HK-2 (cell line): ENCODE results near the gene TEKTIP1.

Experiments
- DNase-seq: peaks from one replicate; pipeline ENCODE4 v3.0.0-alpha.2; 2018; ENCODE audit not compliant: unreplicated experiment

Gene TEKTIP1

DNA sequence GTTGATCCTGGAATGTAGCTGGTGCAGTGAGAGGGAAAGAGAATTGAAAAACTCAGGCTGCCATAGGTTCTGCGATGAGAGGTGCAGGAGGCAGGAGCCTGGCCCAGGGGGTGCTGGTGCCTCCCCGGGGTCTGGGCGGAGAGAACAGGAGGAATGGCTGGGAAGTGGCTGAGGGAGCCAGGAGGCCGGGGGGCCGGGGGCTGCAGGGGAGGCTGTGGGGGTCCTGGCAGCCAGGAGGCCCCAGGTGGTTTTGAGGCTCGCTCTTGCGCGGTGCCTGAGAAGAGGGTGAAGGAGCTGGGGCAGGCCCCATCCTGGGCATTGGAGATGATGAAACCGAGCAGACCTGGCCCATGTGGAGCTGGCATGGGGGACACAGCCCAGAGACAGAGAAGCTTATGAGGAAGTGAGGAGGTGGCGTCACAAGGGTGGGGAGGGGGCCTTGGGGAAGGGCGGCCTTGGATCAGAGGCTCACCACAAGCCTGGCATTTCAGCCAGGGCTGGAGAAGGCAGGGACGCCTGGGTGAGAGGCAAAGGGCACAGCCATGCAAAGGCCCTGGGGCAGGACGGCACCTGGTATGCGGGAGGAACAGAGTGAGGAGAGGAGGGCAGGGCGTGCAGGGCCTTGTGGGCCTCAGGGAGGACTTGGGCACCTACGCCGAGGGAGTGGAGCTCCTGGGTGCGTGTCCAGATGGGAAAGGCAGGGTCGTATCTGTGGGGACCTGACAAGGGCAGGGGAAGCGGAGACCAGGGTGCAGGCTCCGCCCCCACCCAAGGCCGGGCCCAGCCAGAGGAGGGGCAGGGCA lies 1.3 kb upstream of the TEKTIP1 start:
- DNase-seq, result peak; percentile 33

DNA sequence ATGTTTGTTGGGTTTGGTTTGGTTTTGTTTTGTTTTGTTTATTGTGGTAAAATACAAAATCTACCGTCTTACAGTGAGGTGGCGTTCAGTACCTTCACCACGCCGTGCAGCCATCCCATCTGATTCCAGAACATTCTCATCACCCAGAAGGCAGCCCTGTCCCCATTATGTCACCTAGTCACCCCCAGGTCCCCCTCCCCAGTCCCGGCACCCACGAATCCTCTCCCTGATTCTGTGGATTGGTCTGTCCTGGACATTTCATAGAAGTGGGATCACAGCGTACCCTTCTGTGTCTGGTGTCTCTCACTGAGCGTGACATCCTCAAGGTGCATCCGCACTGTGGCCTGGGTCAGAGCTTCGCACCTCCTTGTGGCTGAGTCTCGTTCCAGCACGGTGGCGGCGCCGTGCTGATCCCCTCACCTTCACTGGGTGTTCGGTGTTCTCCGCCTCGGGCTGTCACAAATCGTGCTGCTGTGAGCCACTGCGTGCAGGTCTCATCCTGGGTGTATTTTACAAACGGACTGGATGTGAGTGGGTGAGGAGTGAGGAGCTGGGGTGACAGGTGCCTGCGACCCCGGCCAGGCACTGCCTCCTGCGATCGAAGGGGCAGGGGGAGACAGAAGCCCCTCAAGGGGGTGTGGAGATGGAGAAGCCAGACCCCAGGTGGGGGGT lies 580 bp upstream of the TEKTIP1 start:
- DNase-seq, result no peak

DNA sequence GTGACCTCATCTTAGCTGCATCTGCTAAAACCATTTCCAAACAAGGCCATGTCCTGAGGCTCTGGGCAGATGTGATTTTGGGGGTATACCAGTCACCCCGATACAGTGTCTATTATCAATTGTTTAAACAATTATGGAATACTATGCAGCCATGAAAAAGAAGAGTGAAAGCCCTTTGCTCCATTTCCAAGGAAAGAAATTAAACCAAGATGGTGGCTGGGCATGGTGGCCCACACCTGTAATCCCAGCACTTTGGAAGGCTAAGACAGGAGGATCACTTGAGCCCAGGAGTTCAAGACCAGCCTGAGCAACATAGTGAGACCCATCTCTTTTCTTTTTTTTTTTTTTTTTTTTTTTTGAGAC lies 763 bp downstream of the TEKTIP1 start:
- DNase-seq, result no peak

DNA sequence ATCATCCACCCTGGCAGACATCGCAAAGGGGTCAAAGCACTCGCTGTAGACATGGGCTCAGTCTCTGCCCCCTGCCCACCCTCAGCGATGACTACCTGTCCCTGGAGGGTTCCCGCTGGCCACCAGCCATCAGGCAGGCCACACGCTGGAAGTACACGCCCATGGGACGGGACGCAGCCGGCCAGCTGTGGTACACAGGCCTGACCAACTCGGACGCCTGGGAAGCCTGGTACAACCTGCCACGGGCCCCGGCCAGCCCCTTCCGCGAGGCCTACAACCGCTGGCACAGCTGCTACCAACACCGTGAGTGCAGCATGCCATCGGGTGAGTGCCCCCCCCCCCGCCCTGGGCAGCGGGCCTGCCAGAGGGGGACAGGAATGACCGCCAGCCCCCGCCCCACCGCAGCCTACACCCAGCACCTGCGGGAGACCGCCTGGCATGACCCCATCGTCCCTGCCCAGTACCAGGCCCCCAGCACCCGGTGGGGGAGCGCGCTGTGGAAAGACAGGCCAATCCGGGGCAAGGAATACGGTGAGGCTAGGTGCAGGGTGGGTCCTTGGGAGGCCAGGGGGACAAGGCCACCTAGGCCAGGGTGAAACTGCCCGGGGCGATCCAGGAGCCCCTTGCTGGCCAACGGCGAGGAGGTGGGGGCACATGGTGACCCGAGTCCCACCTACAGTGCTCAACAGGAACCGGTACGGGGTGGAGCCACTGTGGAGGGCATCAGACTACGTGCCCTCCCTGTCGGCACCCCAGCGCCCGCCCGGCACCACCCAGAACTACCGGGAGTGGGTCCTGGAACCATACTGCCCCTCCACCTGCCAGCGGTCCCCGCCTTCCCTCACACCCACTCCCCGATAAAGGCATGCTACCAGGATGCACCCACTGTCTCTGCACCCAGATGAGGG lies 4.4 kb downstream of the TEKTIP1 start:
- no peak for DNase-seq

DNA sequence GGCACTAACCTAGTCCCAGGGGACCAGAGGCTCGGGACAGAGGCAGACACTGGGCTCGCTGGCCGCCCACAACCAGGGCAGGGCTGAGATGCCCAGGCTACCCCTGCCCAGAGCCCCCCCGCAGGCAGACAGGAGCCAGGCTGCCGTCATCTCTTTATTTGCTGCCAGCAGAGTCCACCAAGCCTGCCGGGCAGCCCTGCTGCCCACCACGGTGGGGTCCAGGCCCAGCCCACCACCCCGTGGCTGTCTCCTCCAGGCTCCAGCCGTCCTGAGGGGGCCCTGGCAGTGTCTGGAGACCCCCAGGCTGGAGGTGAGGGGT lies 5.0 kb downstream of the TEKTIP1 start:
- DNase-seq, result no peak

DNA sequence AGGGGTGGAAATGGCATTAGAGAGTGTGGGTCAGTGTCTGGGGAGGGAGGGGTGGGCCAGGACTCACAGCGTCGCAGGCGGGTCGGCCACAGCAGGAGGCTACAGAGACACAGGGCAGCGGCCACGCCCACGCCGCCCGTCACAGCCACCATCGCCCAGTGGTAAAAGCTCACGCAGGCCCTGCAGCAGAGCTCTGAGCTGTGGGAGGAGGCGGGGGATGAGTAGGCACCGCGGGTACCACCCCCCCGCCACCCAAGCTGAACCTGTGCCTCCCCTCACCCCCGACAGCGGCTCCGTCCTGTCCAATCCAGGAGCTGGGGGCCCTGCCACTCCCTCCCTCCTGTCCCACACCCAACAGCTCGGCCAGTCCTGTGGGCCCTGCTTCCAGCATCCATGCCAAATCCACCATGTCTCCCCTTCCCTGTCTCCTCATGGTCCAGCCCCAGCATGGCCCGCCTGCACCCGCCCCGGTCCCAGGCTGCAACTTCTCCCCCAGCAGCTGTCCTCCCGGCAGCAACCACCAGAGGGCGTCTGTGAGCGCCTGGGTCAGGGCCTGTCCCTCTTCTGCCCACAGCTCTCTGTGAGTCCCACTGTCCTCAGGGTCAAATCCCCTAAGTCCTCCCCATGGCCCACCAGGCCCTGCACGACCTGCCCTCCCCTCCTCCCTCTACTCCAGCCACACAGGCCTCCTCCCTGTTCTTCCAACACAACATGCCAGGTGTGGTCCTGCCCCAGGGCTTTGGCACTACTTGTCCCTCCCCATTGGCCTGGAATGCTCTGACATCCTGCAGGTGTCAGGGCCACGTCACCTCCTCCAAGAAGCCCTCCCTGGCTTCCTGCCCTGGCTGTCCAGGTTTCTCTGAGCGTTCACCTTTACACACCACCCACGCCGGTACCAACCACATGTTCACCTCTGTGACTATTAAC lies 6.0 kb downstream of the TEKTIP1 start:
- DNase-seq, result peak; percentile 84

DNA sequence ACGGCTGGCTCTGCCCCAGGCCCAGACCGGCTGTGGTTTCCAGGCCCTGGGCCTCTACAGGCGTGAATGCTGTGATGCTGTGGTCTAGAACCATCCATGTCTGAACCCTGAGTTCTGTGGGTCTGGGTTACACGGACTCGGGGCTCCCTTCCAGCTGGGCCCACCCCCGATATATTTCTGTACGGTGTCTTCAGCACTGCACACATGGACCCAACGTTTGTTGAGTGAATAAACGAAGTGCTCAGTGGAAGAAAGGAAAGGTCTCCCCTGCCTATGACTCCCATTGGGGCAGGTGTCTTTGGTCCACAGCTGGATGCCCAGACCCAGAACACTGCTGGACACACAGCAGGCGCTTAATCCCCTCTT lies 6.7 kb downstream of the TEKTIP1 start:
- no peak for DNase-seq

DNA sequence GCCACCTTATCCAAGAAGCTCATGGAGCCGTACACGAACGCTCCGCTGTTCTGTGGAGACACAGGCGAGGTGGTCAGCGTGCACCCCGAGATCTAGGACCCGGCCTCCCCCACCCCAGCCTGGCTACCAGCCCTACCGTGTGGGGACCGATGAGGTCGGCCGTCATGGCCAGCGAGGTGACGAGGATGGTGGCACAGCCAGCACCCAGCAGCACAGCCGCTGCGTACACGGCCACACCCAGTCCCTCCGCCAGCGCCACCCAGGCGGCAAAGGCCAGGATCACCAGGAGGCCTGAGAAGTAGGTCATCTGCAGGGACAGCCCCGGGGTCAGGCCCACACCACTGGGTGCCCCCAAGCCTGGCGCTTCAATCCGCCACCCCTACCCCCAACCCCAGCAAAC lies 7.1 kb downstream of the TEKTIP1 start:
- no peak for DNase-seq

DNA sequence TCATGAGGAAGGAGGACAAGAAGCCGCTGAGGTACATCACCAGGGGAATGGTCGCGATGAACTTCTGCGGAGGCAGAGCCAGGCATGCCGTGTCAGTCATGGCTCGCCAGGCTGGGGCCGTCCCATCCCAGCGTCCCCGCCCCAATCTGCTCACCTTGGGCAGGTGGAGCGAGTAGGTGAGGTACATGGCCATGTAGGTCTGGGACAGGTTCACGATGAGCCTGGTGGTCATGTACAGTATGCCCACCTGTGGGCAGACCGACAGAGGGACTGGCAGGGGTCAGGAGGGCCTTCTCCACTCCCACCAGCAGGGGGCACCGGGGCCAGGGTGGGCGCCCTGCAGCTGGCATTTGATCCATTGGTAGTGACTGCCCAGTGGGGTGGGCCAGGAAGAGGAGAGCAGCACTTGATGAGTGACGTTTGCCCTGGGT lies 8.3 kb downstream of the TEKTIP1 start:
- DNase-seq, result peak; percentile 40

DNA sequence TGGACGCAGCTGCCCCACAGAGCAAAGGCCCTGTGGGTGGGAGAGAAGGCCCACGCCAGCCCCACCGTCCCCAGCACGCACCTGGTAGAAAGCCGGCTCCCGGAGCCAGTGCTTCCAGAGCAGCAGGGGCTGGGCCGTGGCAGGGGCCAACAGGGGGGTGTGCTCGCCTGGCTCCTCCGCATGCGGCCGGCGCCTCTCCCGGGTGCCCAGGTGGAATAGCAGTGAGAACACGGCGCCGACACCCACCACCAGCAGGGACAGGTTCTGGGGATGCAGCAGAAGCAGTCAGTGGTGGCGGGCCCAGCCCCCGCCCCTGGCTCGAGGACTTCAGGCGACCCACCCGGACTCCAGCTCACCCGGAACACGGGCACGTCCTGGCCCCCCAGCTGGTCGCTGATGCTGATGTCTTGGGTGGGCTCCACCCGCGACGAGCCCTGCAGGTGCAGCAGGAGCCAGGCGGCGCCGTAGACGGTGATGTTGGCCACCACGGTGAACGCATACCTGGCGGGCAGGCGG lies 8.9 kb downstream of the TEKTIP1 start:
- no peak for DNase-seq

DNA sequence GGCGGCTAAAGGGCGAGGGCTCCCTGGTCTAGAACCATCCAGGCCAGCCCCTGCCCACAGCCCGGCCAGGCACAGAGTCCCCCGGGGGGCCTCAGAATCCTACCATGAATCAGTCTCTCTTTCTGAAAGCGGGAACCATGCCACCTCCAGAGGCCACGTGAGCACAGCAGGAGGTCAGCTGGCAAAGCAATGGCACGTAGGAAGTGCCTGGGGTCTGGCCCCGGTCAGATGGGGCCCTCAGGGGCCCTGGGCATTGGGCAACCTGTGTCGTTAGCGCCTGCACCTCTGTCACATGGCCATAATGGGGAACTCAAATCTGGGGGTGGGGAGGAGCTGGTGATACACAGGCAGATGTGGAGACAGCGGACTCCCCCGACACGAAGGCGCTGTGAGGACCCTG lies 9.6 kb downstream of the TEKTIP1 start:
- DNase-seq, result no peak

DNA sequence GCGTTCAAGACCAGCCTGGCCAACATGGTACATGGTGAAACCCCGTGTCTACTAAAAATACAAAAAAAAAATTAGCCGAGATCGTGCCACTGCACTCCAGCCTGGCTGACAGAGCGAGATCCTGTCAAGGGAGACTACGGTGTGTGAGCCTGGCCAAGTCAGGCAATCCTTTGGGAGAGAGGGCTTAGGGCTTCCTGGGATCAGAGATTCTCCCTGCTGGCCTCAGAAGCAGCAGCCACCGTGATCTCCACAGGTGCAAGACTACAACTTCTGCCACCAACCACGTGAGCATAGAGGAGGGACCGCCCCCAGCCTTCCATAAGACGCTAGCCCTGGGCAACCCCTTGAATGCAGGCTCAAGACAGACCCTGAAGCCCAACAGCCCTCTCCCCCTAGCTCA lies 10.8 kb downstream of the TEKTIP1 start:
- no peak for DNase-seq

DNA sequence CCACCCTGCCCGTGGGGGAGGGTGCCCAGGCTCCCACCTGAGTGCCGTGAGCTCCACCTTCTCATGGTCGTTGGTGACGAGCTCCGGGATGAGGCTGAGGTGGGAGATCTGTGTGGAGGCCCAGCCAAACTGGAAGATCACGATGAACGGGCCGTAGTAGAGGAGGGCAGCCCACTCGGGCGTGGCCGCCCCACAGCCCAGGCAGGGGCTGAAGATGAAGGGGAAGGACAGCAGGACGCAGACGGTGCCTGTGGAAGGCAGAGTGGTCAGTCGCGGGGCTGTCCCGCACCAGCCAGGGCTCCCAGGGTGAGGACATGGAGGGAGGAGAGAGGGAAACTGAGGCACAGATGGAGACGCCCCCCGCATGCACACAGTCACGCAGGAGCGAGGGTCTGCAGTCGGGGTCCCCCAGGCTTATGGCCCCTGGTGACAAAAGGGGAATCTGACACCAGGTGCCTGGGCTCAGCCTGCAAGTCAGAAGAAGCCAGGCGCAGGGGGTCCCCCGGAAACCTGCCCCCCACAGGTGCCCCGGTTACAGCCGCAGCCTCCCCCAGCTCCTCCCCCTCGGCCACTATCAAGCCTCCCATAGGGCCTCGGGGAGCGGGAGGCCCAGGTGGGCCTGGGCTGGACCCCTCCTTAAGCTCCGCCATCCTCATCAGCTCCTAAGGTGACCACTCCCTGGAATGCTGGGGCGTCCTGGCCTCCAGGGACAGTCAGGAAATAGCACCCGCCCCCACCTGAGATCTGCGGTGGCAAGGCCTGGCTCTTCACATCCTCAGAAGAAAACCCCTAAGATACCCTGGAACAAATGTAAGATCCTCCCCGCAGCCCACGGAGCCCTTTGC lies 12.2 kb downstream of the TEKTIP1 start:
- no peak for DNase-seq

DNA sequence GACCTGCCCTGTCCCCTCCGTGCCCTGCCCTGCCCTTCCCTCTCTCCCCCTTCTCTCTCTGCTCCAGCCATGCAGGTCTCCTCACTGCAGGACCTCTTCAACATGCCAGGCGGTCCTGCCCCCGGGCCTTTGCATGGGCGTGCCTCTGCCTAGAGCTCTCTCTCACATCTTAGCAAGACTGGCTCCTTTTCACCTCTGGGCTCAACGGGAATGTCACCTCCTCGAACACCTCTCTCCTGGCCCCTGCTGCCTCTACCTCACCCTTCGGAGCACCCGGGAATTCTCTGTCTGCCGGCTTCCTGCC lies 12.8 kb downstream of the TEKTIP1 start:
- no peak for DNase-seq

DNA sequence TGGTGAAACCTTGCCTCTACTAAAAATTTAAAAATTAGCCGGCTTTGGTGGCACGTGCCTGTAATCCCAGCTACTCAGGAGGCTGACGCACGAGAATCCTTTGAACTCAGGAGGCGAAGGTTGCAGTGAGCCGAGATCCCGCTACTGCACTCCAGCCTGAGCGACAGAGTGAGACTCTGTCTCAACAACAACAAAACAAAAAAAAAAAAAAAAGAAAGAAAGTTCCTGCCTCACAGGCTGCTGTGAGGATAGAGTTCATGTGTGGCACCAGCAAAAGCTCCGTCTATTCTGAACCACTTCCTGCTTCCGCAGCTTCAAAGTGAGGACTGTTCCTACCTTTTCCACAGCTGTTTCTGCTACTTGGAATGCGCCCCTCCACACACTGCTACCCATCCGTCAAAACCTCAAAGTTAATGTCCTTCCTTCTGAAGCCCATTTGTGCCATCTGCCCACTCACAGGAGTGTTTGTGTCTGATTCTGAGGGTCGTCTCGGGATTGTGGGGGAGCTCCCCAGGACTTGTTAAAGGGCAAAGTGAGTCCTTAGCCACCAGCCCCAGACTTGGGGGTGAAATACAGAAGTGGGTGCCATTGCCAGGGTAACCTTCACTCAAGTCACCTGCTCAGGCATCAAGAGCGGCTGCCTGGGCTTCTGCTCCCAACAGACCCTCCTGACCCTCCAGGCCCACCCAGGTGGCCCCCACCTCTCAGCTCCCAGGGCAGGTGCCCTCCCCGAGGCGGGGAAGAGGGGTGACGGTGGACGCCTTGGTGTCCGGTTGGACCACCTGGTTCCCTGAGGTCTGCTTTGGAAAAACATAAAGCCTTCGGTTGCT lies 15.5 kb downstream of the TEKTIP1 start:
- no peak for DNase-seq

DNA sequence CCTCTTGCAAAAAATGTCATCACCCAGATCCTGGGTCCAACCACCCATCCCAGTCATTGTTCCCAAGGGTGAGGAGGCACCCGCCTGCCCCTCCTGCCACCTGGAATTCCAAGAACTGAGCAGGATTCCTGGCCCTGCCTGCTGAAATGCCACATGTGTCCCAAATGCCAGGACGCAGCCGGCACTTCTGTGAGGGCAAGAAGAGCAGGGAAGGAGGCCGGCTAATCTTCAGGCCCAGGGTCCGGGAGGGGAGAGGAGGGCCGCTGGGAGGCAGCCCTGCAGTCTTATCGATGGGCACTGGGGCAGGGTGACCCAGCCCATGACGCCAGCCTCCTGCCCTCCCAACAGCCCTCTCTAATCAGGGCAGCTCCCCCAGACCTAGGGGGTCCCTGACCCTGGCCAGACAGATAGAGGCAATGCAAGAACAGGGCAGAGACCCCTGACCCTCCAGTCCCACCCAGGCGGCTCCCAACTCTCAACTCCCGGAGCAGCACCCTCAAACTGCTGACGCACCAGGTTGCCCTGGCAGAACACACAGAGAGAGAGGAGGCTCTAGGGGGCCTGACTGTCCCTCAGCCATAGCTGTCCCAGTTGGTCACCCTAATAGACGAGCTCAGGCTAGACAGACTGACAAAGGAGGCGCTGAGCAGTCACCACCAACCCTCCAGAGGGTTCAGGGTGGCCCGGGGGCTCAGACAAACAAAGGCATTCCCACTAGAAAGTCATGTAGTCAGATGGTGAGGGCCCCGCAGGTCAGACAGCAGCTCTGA lies 16.9 kb downstream of the TEKTIP1 start:
- DNase-seq, result no peak

DNA sequence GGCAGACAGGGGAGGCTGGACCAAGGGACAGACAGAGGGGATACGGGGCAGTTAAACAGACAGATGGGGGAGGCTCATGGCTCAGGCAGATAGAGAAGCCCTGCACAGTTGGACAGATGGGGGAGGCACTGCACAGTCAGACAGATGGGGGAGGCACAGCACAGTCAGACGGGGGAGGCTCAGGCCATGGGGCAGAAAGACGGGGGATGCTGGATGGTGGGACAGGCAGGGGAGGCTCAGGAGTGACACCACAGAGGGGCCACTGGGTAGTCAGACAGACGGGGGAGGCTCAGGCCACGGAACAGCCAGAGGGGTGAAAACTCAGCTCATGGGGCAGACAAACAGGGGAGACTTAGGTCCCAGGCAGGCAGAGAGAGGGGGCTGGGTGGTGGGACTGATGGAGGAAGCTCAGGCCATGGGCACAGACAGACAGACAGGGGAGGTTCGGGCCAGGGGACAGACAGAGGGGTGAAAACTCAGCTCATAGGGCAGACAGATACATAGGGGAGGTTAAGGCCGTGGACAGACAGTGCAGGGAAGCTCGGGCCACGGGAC lies 17.5 kb downstream of the TEKTIP1 start:
- DNase-seq, result no peak

DNA sequence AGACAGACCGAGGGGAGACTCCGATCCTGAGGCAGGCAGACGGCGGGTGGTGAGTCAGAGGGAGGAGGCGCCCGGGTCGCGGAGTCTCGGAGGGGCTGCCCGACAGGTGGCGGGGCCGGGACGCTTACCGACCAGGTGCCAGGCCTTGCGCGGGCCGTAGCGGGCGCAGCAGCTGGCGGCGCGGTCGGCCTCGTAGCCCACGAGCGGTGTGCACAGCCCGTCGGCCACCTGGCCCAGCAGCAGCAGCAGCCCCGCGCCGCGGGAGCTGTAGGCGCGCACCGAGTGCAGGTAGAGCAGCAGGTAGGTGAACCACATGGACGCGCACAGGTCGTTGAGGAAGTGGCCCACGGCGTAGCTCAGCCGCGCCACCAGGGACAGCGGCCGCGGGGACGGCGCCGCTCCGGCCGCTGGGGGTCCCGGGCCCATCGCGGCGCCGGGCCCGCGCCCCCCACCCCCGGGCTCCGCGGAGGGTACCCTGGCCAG lies 18.0 kb downstream of the TEKTIP1 start:
- peak; percentile 72 for DNase-seq
